ENCODE results near the gene SATB1.

SATB1 gene

DNA sequence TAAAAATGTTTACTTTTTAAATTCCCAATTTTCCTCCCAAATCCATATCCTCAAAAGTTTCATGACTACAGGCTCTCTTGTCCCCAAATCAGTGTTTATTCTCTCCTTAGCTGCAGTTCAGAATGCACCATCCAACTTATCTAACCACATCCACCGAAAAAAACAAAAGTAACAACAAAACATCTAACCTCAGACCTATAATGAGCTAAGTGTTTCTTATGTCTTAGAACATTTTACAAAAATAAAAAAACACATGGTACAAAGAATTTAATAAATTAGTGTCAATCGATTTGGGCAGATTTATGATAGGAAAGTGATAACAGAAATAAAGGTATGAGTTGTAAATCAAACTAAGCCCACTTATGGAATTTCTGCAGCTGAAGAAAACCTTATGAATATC, 13.6 kb downstream of the SATB1 start:
- H3F3A ChIP-seq (ENCODE audit: low read depth), result no peaks in the 10 kb centered on the region; the same call in 1 of the 2 replicates
- TF ChIP-seq, protein P1, sequence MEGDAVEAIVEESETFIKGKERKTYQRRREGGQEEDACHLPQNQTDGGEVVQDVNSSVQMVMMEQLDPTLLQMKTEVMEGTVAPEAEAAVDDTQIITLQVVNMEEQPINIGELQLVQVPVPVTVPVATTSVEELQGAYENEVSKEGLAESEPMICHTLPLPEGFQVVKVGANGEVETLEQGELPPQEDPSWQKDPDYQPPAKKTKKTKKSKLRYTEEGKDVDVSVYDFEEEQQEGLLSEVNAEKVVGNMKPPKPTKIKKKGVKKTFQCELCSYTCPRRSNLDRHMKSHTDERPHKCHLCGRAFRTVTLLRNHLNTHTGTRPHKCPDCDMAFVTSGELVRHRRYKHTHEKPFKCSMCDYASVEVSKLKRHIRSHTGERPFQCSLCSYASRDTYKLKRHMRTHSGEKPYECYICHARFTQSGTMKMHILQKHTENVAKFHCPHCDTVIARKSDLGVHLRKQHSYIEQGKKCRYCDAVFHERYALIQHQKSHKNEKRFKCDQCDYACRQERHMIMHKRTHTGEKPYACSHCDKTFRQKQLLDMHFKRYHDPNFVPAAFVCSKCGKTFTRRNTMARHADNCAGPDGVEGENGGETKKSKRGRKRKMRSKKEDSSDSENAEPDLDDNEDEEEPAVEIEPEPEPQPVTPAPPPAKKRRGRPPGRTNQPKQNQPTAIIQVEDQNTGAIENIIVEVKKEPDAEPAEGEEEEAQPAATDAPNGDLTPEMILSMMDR (conservative IDR thresholded peaks at IDR 0.05; ENCODE audit: low read length), result no peak
- no peak for TF ChIP-seq EZH2phosphoT487 (IDR thresholded peaks at IDR 0.05; ENCODE audit: borderline replicate concordance)
- peaks cover 80% of the 10 kb centered on the region; the same call in 1 of the 2 replicates for H3K36me3 ChIP-seq (ENCODE audit: insufficient read depth, low read length)
- no peak overlapping the region for H3K4me2 ChIP-seq (ENCODE audit: low read depth, low read length, poor library complexity, severe bottlenecking)
- peaks cover 28% of the 10 kb centered on the region; the same call in 1 of the 2 replicates for H3K79me2 ChIP-seq (ENCODE audit: insufficient read depth, low read length)
- H3K4me3 ChIP-seq (ENCODE audit: low read length, poor library complexity, severe bottlenecking), result no peak overlapping the region
- no peak overlapping the region for H3K9ac ChIP-seq (ENCODE audit: low read depth, low read length, poor library complexity, severe bottlenecking)
- no peak overlapping the region for H2AFZ ChIP-seq (ENCODE audit: low read length)
- H3K9me3 ChIP-seq (ENCODE audit: insufficient read depth, low read depth, low read length), result no peaks in the 10 kb centered on the region
- no peaks in the 10 kb centered on the region for H4K20me1 ChIP-seq (ENCODE audit: insufficient read depth, low read length, poor library complexity, severe bottlenecking)
- no peaks in the 10 kb centered on the region for H3K27me3 ChIP-seq (ENCODE audit: insufficient read depth, low read length, poor library complexity, severe bottlenecking)
- peaks cover 10% of the 10 kb centered on the region for H3K4me1 ChIP-seq (ENCODE audit: insufficient read depth, low read length, poor library complexity, severe bottlenecking)
- no peaks in the 10 kb centered on the region for H3K9me2 ChIP-seq (replicated peaks; ENCODE audit: low read depth, low read length)

DNA sequence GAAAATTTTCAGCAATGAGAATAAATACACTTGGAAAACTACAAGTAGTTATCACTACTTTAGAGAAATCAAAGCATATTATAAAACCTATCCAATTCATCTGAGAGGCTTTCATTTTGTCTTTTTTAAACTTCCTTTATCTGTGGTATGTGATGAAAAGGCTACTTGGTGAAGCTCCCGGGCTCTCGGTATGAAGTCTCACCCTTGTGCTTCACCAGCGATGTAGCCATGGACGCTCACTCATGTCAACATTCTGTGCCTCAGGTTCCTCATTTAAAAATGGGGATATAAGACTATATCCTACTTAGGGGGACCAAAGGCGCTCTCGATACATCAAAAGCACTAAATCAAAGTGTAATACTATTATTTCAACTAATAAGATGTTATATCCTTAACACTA, 14.9 kb downstream of the SATB1 start:
- Histone ChIP-seq H3K4me2 (ENCODE audit: low read depth, low read length, poor library complexity, severe bottlenecking) (no peak overlapping the region), H3K9ac (ENCODE audit: low read depth, low read length, poor library complexity, severe bottlenecking) (no peak overlapping the region), H3F3A (ENCODE audit: low read depth) (no peaks in the 10 kb centered on the region; the same call in 1 of the 2 replicates), H2AFZ (ENCODE audit: low read length) (no peak overlapping the region), H3K79me2 (ENCODE audit: insufficient read depth, low read length) (peaks cover 24% of the 10 kb centered on the region), H3K9me3 (ENCODE audit: insufficient read depth, low read depth, low read length) (no peaks in the 10 kb centered on the region), H3K4me3 (ENCODE audit: low read length, poor library complexity, severe bottlenecking) (no peak overlapping the region), H3K27me3 (ENCODE audit: insufficient read depth, low read length, poor library complexity, severe bottlenecking) (no peaks in the 10 kb centered on the region), H3K4me1 (ENCODE audit: insufficient read depth, low read length, poor library complexity, severe bottlenecking) (peaks cover 5% of the 10 kb centered on the region), H3K9me2 (replicated peaks; ENCODE audit: low read depth, low read length) (no peaks in the 10 kb centered on the region), H3K36me3 (ENCODE audit: insufficient read depth, low read length) (peaks cover 77% of the 10 kb centered on the region; the same call in 1 of the 2 replicates), H4K20me1 (ENCODE audit: insufficient read depth, low read length, poor library complexity, severe bottlenecking) (no peaks in the 10 kb centered on the region)
- TF ChIP-seq EZH2phosphoT487 (IDR thresholded peaks at IDR 0.05; ENCODE audit: borderline replicate concordance), result no peak
- TF ChIP-seq, protein P1 (conservative IDR thresholded peaks at IDR 0.05; ENCODE audit: low read length), result no peak

DNA sequence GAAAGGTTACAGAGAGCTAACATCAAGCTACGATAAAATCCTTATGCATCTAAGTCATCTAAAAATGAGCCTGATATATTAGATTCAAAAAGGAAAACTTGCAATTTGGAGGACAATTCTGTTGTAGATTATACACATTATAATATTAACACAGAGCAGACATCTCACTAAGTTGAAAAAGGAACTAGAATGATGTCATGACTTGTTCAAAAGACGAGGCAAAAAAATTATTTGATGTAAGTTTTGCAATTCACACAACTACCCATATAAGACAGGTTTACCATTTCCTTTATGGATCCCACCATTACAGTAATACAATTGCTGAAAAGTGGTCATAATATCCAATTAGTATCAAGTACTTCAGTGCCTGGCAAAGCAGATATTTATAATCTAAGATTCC, 15.9 kb downstream of the SATB1 start:
- Histone ChIP-seq H3K9ac (ENCODE audit: low read depth, low read length, poor library complexity, severe bottlenecking) (no peak overlapping the region), H3F3A (ENCODE audit: low read depth) (no peaks in the 10 kb centered on the region), H3K9me2 (replicated peaks; ENCODE audit: low read depth, low read length) (no peaks in the 10 kb centered on the region), H2AFZ (ENCODE audit: low read length) (no peak overlapping the region), H3K4me1 (ENCODE audit: insufficient read depth, low read length, poor library complexity, severe bottlenecking) (peaks cover 5% of the 10 kb centered on the region), H3K27me3 (ENCODE audit: insufficient read depth, low read length, poor library complexity, severe bottlenecking) (no peaks in the 10 kb centered on the region), H3K9me3 (ENCODE audit: insufficient read depth, low read depth, low read length) (no peaks in the 10 kb centered on the region), H3K4me3 (ENCODE audit: low read length, poor library complexity, severe bottlenecking) (no peak overlapping the region), H3K79me2 (ENCODE audit: insufficient read depth, low read length) (peaks cover 24% of the 10 kb centered on the region), H3K4me2 (ENCODE audit: low read depth, low read length, poor library complexity, severe bottlenecking) (no peak overlapping the region), H3K36me3 (ENCODE audit: insufficient read depth, low read length) (peaks cover 69% of the 10 kb centered on the region; the same call in 1 of the 2 replicates), H4K20me1 (ENCODE audit: insufficient read depth, low read length, poor library complexity, severe bottlenecking) (no peaks in the 10 kb centered on the region)
- TF ChIP-seq EZH2phosphoT487 (IDR thresholded peaks at IDR 0.05; ENCODE audit: borderline replicate concordance), result no peak
- TF ChIP-seq, protein P1 (conservative IDR thresholded peaks at IDR 0.05; ENCODE audit: low read length), result no peak
